ENCODE results near the gene CLNK. TPM values are rescaled to one million over a fixed set of nuclear protein-coding genes. Genes with fewer than 3 reads are reported as not detected.
"Not testable (repeated sequence)": the region's sequence is repeated elsewhere in the genome, so short reads cannot be mapped to it uniquely, and the experiment has no call there.

Gene CLNK
- total RNA-seq, 2 experiments from 2014 or later, result not detected

- CTCF ChIA-PET, result no interaction called here
- Mint-ChIP-seq H3K27me3 (ENCODE audit: low read depth) (peaks cover 2% of the 10 kb centered on the region), H3K36me3 (ENCODE audit: low read depth) (no peaks in the 10 kb centered on the region)
Measured at GRCh38 chr4:10619855-10620254, 64.7 kb downstream of the CLNK start.

GRCh38 chr4:10619220-10619619 is 65.3 kb downstream of the CLNK start:
- H3K4me3 Mint-ChIP-seq, result no peak overlapping the region
- intact Hi-C loops (cut with micrococcal nuclease), result no loop called here
- H3K27me3 Mint-ChIP-seq (ENCODE audit: low read depth), result peaks cover 2% of the 10 kb centered on the region
- DNase-seq, result no peak
- no peaks in the 10 kb centered on the region for H3K36me3 Mint-ChIP-seq (ENCODE audit: low read depth)
- CTCF ChIA-PET, result no interaction called here
- no peak overlapping the region for H3K27ac Mint-ChIP-seq
- H3K4me1 Mint-ChIP-seq (ENCODE audit: low read depth), result no peaks in the 10 kb centered on the region
- H3K9me3 Mint-ChIP-seq, result no peaks in the 10 kb centered on the region

More at GRCh38 chr4:10619855-10620254, 64.7 kb downstream of the CLNK start:
- Mint-ChIP-seq H3K27ac (no peak overlapping the region), H3K4me3 (no peak overlapping the region), H3K9me3 (no peaks in the 10 kb centered on the region), H3K4me1 (ENCODE audit: low read depth) (no peaks in the 10 kb centered on the region)
- intact Hi-C loops (cut with micrococcal nuclease), result loop anchor here (5.0 to 10.0 kb wide), 2 partner anchors 275 to 802 kb away; no protein-coding TSS in a partner anchor
- DNase-seq, result no peak

- H3K27me3 Mint-ChIP-seq (ENCODE audit: low read depth); intact Hi-C loops (cut with micrococcal nuclease); DNase-seq; H3K36me3 Mint-ChIP-seq (ENCODE audit: low read depth); H3K9me3 Mint-ChIP-seq; H3K4me3 Mint-ChIP-seq; H3K27ac Mint-ChIP-seq; H3K4me1 Mint-ChIP-seq (ENCODE audit: low read depth); CTCF ChIA-PET: not testable (repeated sequence)
Measured at GRCh38 chr4:10614926-10615325, 69.6 kb downstream of the CLNK start.

- no peaks in the 10 kb centered on the region for H3K9me3 Mint-ChIP-seq
- intact Hi-C loops (cut with micrococcal nuclease), result no loop called here
- DNase-seq, result no peak
- no peaks in the 10 kb centered on the region for H3K36me3 Mint-ChIP-seq (ENCODE audit: low read depth)
- no peak overlapping the region for H3K27ac Mint-ChIP-seq
- CTCF ChIA-PET, result no interaction called here
- no peaks in the 10 kb centered on the region for H3K4me1 Mint-ChIP-seq (ENCODE audit: low read depth)
- no peak overlapping the region for H3K4me3 Mint-ChIP-seq
- H3K27me3 Mint-ChIP-seq (ENCODE audit: low read depth), result no peaks in the 10 kb centered on the region
Measured at GRCh38 chr4:10613926-10614478, 70.6 kb downstream of the CLNK start.

- Mint-ChIP-seq H3K27me3 (ENCODE audit: low read depth) (no peaks in the 10 kb centered on the region), H3K4me3 (no peak overlapping the region), H3K9me3 (no peaks in the 10 kb centered on the region), H3K27ac (no peak overlapping the region), H3K36me3 (ENCODE audit: low read depth) (no peaks in the 10 kb centered on the region), H3K4me1 (ENCODE audit: low read depth) (no peaks in the 10 kb centered on the region)
- DNase-seq, result no peak
- intact Hi-C loops (cut with micrococcal nuclease), result no loop called here
- CTCF ChIA-PET, result no interaction called here
Measured at GRCh38 chr4:10612476-10612875, 72.1 kb downstream of the CLNK start.

GRCh38 chr4:10611673-10612072 is 72.9 kb downstream of the CLNK start:
- intact Hi-C loops (cut with micrococcal nuclease), result no loop called here
- no peak overlapping the region for H3K4me3 Mint-ChIP-seq
- no peaks in the 10 kb centered on the region for H3K27me3 Mint-ChIP-seq (ENCODE audit: low read depth)
- DNase-seq, result no peak
- no peaks in the 10 kb centered on the region for H3K36me3 Mint-ChIP-seq (ENCODE audit: low read depth)
- H3K9me3 Mint-ChIP-seq, result no peaks in the 10 kb centered on the region
- no peaks in the 10 kb centered on the region for H3K4me1 Mint-ChIP-seq (ENCODE audit: low read depth)
- H3K27ac Mint-ChIP-seq, result no peak overlapping the region
- CTCF ChIA-PET, result no interaction called here

GRCh38 chr4:10608501-10609219 is 75.9 kb downstream of the CLNK start:
- Mint-ChIP-seq H3K36me3 (ENCODE audit: low read depth) (no peaks in the 10 kb centered on the region), H3K4me1 (ENCODE audit: low read depth) (no peaks in the 10 kb centered on the region), H3K27ac (no peak overlapping the region), H3K9me3 (no peaks in the 10 kb centered on the region), H3K4me3 (no peak overlapping the region), H3K27me3 (ENCODE audit: low read depth) (no peaks in the 10 kb centered on the region)
- DNase-seq, result no peak
- intact Hi-C loops (cut with micrococcal nuclease), result no loop called here
- CTCF ChIA-PET, result no interaction called here

- intact Hi-C loops (cut with micrococcal nuclease), result no loop called here
- Mint-ChIP-seq H3K4me1 (ENCODE audit: low read depth) (no peaks in the 10 kb centered on the region), H3K9me3 (no peaks in the 10 kb centered on the region), H3K4me3 (no peak overlapping the region), H3K36me3 (ENCODE audit: low read depth) (no peaks in the 10 kb centered on the region), H3K27me3 (ENCODE audit: low read depth) (no peaks in the 10 kb centered on the region), H3K27ac (no peak overlapping the region)
- CTCF ChIA-PET, result no interaction called here
- no peak for DNase-seq
Measured at GRCh38 chr4:10607206-10607605, 77.4 kb downstream of the CLNK start.

GRCh38 chr4:10606483-10607155 is 77.9 kb downstream of the CLNK start:
- Mint-ChIP-seq H3K36me3 (ENCODE audit: low read depth) (no peaks in the 10 kb centered on the region), H3K4me1 (ENCODE audit: low read depth) (no peaks in the 10 kb centered on the region), H3K4me3 (no peak overlapping the region), H3K27me3 (ENCODE audit: low read depth) (no peaks in the 10 kb centered on the region), H3K9me3 (no peaks in the 10 kb centered on the region), H3K27ac (no peak overlapping the region)
- DNase-seq, result no peak
- intact Hi-C loops (cut with micrococcal nuclease), result no loop called here
- CTCF ChIA-PET, result no interaction called here

- CTCF ChIA-PET, result no interaction called here
- H3K4me3 Mint-ChIP-seq, result no peak overlapping the region
- H3K27me3 Mint-ChIP-seq (ENCODE audit: low read depth), result no peaks in the 10 kb centered on the region
- H3K27ac Mint-ChIP-seq, result no peak overlapping the region
- no peaks in the 10 kb centered on the region for H3K9me3 Mint-ChIP-seq
- H3K36me3 Mint-ChIP-seq (ENCODE audit: low read depth), result no peaks in the 10 kb centered on the region
- DNase-seq, result no peak
- H3K4me1 Mint-ChIP-seq (ENCODE audit: low read depth), result no peaks in the 10 kb centered on the region
- intact Hi-C loops (cut with micrococcal nuclease), result no loop called here
Measured at GRCh38 chr4:10605746-10606482, 78.7 kb downstream of the CLNK start.

GRCh38 chr4:10605031-10605430 is 79.5 kb downstream of the CLNK start:
- Mint-ChIP-seq H3K9me3 (no peaks in the 10 kb centered on the region), H3K36me3 (ENCODE audit: low read depth) (no peaks in the 10 kb centered on the region), H3K4me1 (ENCODE audit: low read depth) (no peaks in the 10 kb centered on the region), H3K4me3 (no peak overlapping the region), H3K27me3 (ENCODE audit: low read depth) (no peaks in the 10 kb centered on the region), H3K27ac (no peak overlapping the region)
- CTCF ChIA-PET, result interaction anchor here (0.7 kb wide), 1 partner anchor 670 kb away, joined by 3 read pairs; no protein-coding TSS in a partner anchor
- intact Hi-C loops (cut with micrococcal nuclease), result no loop called here
- no peak for DNase-seq

GRCh38 chr4:10599574-10599973 is 85.0 kb downstream of the CLNK start:
- CTCF ChIA-PET, result no interaction called here

More at GRCh38 chr4:10599574-10599973, 85.0 kb downstream of the CLNK start:
- intact Hi-C loops (cut with micrococcal nuclease), result no loop called here
- no peaks in the 10 kb centered on the region for H3K9me3 Mint-ChIP-seq
- no peaks in the 10 kb centered on the region for H3K27me3 Mint-ChIP-seq (ENCODE audit: low read depth)
- no peak for DNase-seq
- H3K27ac Mint-ChIP-seq, result no peak overlapping the region
- no peaks in the 10 kb centered on the region for H3K36me3 Mint-ChIP-seq (ENCODE audit: low read depth)
- no peaks in the 10 kb centered on the region for H3K4me1 Mint-ChIP-seq (ENCODE audit: low read depth)
- no peak overlapping the region for H3K4me3 Mint-ChIP-seq

All from activated naive CD4-positive, alpha-beta T cell treated with anti-CD3 and anti-CD28 coated beads for 36 hours (primary cell).